ENCODE results near the gene VTI1A. TPM values are rescaled to one million over a fixed set of nuclear protein-coding genes. Genes with fewer than 3 reads are reported as not detected.

VTI1A gene
- total and polyA plus RNA-seq, 7 donors = 9.9 to 31.5 (median 20.1) TPM

DNA sequence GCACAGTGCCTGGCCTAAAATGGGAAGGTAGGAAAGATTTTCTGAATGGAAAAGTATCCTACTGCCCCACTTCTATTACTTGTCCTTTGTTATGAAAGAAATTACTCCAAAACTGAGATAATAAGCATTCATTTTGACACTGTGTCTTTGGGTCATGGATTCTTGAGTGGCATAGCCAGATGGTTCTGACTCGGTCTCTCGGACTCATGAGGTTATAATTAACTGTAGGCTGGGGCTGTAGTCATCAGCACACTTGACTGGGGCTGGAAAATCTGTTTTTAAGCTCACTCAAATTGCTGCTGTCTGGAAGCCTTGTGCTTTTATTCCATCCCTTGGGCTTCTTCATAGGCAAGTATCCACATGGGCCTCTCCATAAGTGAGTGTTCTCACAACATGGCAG, 160.5 kb downstream of the VTI1A start:
- Histone ChIP-seq H3K27ac (no peak overlapping the region), H3K4me3 (no peak overlapping the region), H3K4me1 (no peaks in the 10 kb centered on the region), H3K9me3 (no peaks in the 10 kb centered on the region), H3K27me3 (ENCODE audit: insufficient read depth in 3 of 3, low read length in 2 of 3) (no peaks in the 10 kb centered on the region), H3K36me3 (ENCODE audit: insufficient read depth in 1 of 2, low read depth in 1 of 2) (no peaks in the 10 kb centered on the region)
- TF ChIP-seq, protein P1, sequence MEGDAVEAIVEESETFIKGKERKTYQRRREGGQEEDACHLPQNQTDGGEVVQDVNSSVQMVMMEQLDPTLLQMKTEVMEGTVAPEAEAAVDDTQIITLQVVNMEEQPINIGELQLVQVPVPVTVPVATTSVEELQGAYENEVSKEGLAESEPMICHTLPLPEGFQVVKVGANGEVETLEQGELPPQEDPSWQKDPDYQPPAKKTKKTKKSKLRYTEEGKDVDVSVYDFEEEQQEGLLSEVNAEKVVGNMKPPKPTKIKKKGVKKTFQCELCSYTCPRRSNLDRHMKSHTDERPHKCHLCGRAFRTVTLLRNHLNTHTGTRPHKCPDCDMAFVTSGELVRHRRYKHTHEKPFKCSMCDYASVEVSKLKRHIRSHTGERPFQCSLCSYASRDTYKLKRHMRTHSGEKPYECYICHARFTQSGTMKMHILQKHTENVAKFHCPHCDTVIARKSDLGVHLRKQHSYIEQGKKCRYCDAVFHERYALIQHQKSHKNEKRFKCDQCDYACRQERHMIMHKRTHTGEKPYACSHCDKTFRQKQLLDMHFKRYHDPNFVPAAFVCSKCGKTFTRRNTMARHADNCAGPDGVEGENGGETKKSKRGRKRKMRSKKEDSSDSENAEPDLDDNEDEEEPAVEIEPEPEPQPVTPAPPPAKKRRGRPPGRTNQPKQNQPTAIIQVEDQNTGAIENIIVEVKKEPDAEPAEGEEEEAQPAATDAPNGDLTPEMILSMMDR (IDR thresholded peaks at IDR 0.05) = no peak
- intact Hi-C loops (cut with DNase I) = no loop called here
- ATAC-seq = no peak
- DNase-seq = no peak
- WGBS, 3 donors = 70 to 83% (median 74%) methylated on average over 2 of the region's 2 CpGs

DNA sequence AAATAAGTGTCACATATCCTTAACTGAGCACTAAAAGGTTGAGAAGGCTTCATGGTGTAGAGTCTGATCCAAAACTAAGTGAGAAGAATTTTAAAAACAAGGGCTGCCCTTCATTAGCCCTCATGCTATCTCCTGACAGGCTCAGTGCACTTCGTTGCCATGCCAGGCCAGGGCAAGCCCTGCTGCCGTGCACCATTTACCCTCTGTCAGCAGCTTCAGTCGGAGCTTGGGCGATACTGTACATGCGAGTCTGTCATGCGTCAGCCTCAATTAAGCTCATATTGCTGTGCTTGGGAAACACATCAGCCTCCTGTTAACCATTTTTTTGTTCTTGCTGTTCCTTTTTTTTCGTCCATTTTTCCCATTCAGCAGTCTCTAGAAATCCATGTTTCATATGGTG, 166.6 kb downstream of the VTI1A start:
- H3K27me3 ChIP-seq (ENCODE audit: insufficient read depth in 3 of 3, low read length in 2 of 3) = no peaks in the 10 kb centered on the region
- peaks cover 8% of the 10 kb centered on the region for H3K9me3 ChIP-seq
- ATAC-seq (no peak), DNase-seq (no peak)
- H3K4me3 ChIP-seq = no peak overlapping the region
- no peaks in the 10 kb centered on the region for H3K4me1 ChIP-seq
- H3K27ac ChIP-seq = no peak overlapping the region
- WGBS, 3 donors = 75 to 84% (median 75%) methylated on average over 7 of the region's 7 CpGs
- intact Hi-C loops (cut with DNase I) = no loop called here
- H3K36me3 ChIP-seq (ENCODE audit: insufficient read depth in 1 of 2, low read depth in 1 of 2) = no peaks in the 10 kb centered on the region
- TF ChIP-seq, protein P1 (IDR thresholded peaks at IDR 0.05) = no peak

DNA sequence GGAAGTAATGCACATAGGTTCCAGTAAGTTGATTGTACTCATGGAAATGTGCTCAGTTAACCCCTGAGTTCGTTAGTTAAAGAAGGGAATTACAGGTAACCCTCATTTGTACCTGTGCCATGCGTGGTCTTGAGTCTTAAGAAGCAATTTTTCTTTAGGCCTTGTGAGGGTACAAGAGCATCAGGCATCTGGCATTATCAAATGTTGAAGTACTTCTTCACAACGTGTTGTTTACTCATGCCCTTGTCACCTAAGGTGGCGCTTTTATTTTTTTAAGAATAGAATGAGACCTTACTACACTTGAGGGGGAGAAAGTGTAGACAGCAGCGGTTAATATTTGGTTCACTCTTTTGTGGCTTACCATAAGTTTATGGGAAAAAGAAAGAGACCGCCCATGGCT, 167.1 kb downstream of the VTI1A start:
- 91 to 94% (median 93%) methylated on average over 6 of the region's 6 CpGs for WGBS, 3 donors
- intact Hi-C loops (cut with DNase I) = no loop called here

DNA sequence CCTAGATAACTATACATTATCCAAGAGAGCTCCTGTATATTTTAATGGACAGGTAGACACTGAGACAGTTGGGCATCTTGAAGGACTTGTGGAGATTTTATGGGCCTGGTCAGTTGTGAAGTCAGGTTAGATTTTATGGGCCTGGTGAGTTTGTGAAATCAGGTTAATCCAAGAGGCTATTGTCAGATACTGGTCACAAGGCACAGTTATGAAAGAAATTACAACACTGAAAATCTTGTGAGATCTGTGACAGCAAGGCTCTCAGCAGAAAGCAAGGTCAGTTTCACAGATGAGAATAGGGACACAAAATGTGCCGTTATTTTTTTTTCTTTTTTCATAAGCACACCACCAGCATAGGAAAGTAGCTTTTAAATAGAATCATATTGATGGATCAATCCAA, 167.6 kb downstream of the VTI1A start:
- Histone ChIP-seq H3K4me1 (no peaks in the 10 kb centered on the region), H3K27ac (no peak overlapping the region), H3K36me3 (ENCODE audit: insufficient read depth in 1 of 2, low read depth in 1 of 2) (no peaks in the 10 kb centered on the region), H3K4me3 (no peak overlapping the region), H3K9me3 (peaks cover 8% of the 10 kb centered on the region), H3K27me3 (ENCODE audit: insufficient read depth in 3 of 3, low read length in 2 of 3) (no peaks in the 10 kb centered on the region)
- 65 to 89% (median 78%) methylated on average over 1 of the region's 1 CpG for WGBS, 3 donors
- TF ChIP-seq, protein P1 (IDR thresholded peaks at IDR 0.05) = no peak
- intact Hi-C loops (cut with DNase I) = no loop called here
- ATAC-seq (no peak), DNase-seq (no peak)

More for the DNA sequence above, 167.1 kb downstream of the VTI1A start:
- Histone ChIP-seq H3K27ac (no peak overlapping the region), H3K4me1 (no peaks in the 10 kb centered on the region), H3K9me3 (peaks cover 8% of the 10 kb centered on the region), H3K4me3 (no peak overlapping the region), H3K36me3 (ENCODE audit: insufficient read depth in 1 of 2, low read depth in 1 of 2) (no peaks in the 10 kb centered on the region), H3K27me3 (ENCODE audit: insufficient read depth in 3 of 3, low read length in 2 of 3) (no peaks in the 10 kb centered on the region)
- DNase-seq = no peak
- ATAC-seq = no peak
- TF ChIP-seq, protein P1 (IDR thresholded peaks at IDR 0.05) = no peak

DNA sequence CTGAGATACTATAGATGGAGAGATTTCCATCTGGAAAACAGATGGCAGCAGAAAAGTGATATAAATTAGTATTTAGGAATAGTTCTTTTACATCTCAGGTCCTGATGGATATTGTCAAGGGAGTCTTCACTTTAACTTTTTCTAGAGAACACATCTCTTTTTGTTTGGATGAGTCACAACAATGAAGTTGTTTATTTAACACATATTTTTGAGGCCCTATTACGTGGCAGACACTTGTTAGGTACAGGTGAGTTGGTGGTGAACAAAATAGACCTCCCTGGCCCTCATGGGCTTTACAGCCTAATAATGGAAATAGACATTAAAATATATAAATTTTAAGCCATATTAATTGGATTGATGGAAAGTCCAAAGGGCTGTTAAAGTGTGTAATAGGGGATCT, 168.3 kb downstream of the VTI1A start:
- Histone ChIP-seq H3K9me3 (peaks cover 8% of the 10 kb centered on the region), H3K4me3 (no peak overlapping the region), H3K4me1 (no peaks in the 10 kb centered on the region), H3K36me3 (ENCODE audit: insufficient read depth in 1 of 2, low read depth in 1 of 2) (no peaks in the 10 kb centered on the region), H3K27me3 (ENCODE audit: insufficient read depth in 3 of 3, low read length in 2 of 3) (no peaks in the 10 kb centered on the region), H3K27ac (no peak overlapping the region)
- DNase-seq = no peak
- 95 to 100% (median 100%) methylated on average over 1 of the region's 1 CpG for WGBS, 3 donors
- intact Hi-C loops (cut with DNase I) = no loop called here
- no peak for ATAC-seq
- TF ChIP-seq, protein P1 (IDR thresholded peaks at IDR 0.05) = no peak
